Measurements from ENCODE around the gene CCSER2.
"Not testable (repeated sequence)": the region's sequence is repeated elsewhere in the genome, so short reads cannot be mapped to it uniquely, and the experiment has no call there.

CCSER2 gene

DNA sequence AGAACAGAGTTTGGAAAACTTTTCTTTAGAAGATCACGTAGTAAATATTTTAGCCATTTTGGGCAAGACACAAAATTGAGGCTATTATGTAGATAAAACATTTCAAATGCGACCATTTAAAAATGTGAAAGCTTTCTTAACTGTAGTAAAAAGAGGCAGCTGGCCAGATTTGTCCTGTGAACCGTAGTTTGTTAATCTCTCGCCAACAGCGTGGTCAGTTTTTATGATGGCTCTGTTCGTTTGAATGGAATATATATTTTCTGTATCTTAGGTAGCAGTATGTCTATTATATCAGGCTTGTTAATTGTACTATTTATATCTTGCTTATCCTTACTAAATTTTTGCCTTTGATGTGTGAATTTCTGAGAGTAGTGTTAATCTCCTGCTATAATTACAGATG lies 124.9 kb downstream of the CCSER2 start:
- ATAC-seq (no peak), DNase-seq (no peak)

DNA sequence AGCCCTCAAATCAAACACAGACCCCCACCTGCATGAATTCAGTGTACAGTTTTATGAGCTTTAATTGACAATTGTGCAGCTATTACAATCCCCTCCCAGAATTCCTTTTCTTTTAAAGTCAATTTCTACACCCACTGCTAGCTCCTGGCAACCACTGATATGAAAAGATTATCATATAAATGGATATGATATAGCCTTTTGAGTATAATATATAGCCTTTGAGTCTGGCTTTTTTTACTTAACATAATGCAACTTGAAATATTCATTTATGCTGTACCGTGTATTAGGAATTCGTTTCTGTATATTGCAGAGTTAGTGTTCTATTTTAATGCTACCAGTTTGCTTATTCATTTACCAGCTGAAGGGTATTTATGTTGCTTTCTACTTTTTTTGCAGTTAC lies 127.7 kb downstream of the CCSER2 start:
- DNase-seq (no peak), ATAC-seq (no peak)

DNA sequence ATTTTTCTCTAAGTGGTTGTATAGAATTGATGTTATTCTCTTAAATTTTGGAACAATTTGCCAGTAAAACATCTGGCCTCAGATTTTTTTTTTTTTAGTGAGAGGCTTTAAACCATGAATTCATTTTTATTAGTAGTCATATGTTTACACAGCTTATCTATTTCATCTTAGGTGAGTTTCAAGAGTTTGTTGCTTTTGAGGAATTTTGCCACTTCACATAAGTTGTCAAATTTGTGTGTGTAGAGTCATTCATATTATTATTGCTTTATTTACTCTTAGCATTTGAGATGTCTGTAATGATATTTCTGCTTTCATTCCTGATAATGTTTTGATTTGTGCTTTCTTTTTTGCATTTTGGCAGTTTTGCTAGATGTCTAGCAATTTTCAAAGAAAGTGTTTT lies 132.1 kb downstream of the CCSER2 start:
- ATAC-seq (no peak), DNase-seq (no peak)

DNA sequence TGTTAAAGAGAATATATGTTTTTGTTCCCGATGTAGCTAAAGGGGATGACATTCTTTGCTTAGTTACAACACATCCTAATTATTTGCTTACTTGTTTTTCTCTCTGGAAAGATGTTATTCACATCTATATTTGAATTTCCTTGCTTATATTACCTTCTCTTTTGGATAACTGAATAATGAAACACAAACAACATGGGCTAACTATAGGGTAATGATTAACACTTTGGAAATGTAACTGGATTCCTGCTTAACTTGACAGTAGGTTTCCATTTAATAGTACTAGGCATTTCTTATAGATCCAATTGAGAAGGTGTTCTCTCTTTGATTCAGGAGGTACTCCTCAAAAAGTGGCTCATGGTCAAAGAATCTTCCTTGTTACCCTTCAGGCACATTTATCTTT lies 141.1 kb downstream of the CCSER2 start:
- ATAC-seq (no peak), DNase-seq (no peak)

DNA sequence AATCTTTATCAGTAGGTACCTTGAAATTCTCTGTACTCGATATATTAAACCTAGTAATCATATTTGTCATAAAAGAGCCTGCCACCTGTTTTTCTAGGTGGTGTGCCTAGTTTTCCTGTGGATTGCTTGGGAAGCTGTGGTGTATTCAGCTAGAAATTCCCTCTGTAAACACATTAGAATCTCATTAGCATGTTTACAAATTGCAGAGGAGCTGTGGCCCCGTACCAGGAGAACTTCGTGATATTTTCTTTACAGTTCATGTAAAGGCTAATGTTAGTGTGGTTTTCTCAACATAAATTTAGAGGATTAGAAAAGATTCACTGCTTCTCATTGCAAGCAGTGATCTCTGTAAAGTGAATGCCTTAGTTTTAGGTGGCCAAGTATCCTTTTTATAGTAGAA lies 144.7 kb downstream of the CCSER2 start:
- DNase-seq (no peak), ATAC-seq (no peak)

DNA sequence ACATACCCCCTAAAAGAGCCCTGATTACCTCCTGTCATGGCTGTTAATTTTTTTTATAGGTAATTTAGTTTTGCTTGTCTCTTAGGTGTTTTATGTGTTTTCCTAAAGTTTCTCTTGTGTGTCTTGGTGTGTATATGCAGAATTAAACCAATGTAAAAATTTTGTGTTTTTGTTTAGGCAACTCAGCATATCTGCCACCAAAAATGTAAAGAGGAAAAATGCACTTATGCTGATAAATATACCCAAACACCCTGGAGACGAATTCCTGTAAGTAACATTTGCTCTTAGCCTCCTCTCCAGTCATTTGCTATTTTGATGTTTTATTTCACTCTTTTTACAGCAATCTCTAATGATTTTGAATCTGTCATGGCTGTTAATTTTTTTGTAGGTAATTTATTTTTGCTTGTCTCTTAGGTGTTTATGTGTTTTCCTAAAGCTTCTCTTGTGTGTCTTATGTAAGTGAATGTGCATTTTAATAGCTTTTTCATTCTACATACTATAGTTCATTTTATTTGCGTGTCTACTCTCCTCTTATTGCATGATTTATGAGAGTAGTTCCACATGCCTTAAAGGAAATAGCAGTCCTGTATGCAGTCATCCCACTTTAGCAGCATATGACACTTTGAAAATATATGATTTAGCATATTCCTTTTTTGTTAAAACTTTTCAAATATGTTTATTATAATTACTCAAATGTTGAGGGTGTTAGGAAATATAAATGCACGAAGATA lies 149.2 kb downstream of the CCSER2 start:
- ATAC-seq (no peak), DNase-seq (no peak)

DNA sequence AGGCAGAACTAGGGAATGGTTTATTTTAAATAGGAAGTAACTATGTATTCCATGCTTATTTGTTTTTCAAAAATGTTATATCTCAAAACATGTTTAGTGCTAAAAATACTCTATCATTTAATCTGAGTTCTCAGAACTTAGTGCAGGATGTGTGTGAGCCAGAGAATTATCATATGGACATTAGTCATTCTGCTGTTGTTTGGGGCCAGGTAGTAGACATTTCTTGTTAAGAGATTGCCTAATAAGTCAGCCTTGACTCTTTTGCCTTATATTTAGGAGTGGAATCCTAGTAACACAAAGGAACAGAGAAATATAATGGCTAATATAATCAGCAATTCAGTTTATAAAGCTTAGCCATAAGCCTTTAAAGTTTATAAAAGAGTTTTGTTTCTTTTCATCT lies 149.8 kb downstream of the CCSER2 start:
- ATAC-seq (no peak), DNase-seq (no peak)

DNA sequence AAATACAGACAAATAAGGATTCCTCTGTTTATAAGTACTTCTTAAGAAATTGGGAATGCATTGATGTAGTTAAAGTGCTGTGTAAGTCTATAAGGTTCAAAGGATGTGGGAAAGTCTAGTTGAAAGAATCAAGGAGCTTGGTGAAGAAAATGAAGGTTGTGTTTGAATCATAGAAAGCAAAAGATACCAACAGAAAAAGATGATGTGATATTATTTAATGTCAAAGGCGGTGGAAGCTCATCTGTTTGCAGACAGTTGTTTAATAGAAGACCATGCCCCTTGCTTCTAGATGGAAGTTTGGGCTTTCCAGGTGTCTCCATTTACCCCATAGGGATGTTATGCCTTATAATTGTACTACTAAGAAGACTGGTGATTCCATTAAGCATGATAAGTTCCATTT lies 150.3 kb downstream of the CCSER2 start:
- no peak for ATAC-seq

DNA sequence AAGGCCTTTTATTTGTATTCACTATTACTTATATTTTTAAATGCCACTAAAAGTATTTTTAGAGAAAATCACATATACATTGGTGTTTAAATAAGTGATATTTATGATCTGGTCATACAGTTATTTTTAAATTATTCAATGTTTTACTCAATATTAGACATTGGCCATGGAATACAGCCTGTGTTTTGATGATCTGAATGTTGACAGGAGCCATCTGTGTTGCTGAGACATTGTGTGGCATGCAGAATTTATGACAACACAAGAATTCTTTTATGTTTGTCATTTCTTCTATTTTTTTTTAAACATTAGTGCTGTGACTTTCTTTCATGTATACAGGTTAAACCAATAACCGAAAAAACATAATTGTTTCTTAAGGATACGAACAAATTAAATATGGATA lies 156.2 kb downstream of the CCSER2 start:
- DNase-seq (no peak), ATAC-seq (no peak)

More for the DNA sequence above, 150.3 kb downstream of the CCSER2 start:
- no peak for DNase-seq

DNA sequence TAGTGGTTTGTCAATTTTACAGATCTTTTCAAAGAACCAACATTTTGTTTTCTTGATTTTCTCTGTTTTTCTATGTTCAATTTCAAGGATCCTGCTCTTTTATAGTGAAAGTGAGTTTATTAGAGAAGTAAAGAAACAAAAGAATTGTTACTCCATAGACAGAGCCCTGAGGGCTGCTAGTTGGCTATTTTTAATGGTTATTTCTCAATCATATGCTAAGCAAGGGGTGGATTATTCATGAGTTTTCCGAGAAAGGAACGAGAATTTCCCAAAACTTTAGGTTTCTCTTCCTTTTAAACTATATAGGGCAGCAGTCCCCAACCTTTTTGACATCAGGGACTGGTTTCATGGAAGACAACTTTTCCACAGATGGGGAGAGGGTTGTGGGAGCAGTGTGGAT lies 165.0 kb downstream of the CCSER2 start:
- DNase-seq (no peak), ATAC-seq (no peak)

DNA sequence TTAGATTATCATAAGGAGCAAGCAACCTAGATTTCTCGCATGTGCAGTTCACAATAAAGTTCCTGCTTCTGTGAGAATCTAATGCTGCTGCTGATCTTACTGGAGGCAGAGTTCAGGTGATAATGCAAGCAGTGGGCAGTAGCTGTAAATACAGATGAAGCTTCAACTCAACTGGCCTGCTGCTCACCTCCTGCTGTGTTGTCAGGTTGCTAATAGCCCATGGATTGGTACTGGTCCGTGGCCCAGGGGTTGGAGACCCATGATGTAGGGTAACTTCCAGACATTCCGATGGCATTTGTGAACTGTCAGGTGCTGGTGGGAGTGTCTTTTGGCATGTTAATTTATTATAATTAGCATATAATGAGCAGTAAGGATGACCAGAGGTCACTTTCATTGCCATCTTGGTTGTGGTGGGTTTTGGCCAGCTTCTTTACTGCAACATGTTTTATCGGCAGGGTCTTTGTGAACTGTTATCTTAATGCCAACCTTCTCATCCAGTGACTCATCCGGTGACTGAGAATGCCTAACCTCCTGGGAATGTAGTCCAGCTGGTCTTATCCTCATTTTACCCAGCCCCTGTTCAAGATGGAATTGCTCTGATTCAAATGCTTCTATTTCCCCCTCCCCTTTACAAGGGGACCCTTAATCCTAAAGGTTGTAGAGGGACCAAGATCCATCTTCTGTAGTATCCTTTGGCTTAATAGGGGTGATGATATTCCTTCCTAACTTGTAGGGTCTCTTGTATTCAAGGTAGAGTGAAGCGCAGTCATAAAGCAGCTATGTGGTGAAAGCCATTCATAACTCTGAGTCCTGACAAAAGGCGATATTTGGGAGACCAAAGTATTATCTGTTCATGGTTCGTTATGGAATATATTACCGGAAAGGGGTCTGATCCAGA lies 165.8 kb downstream of the CCSER2 start:
- DNase-seq: no peak
- ATAC-seq: no peak

DNA sequence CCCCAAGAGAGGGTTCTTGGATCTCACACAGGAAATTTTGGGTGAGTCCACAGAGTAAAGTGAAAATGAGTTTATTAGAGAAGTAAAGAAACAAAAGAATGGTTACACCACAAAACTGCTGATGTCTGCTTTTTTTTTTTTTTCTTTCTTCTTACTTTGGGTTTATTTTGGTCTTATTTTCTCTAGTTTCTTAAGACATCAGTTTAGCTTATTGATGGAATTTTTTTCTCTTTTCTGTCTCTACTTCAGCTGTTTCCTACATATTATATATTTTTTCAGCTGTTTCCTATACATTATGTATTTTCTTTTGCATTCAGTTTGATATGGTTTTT lies 166.4 kb downstream of the CCSER2 start:
- DNase-seq (no peak), ATAC-seq (no peak)

DNA sequence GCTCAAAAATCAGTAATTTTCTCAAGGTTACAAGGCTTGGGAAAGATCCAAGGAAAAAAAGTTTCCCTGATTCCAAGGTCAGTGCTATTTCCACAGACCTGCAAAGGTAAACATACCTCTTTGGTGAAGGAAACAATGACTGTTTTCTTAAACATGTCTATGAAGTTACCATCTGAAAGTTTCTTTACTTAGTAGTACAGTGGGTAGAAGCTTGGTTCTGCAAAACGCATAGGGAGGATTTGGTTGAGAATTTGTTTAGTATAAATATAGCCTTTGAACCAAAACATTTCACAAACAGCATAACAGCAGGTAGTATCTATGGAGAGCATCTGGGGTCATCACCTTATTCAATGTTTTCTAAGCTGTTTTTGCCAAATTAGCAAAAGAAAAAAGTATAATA lies 169.6 kb downstream of the CCSER2 start:
- no peak for ATAC-seq
- DNase-seq: no peak

DNA sequence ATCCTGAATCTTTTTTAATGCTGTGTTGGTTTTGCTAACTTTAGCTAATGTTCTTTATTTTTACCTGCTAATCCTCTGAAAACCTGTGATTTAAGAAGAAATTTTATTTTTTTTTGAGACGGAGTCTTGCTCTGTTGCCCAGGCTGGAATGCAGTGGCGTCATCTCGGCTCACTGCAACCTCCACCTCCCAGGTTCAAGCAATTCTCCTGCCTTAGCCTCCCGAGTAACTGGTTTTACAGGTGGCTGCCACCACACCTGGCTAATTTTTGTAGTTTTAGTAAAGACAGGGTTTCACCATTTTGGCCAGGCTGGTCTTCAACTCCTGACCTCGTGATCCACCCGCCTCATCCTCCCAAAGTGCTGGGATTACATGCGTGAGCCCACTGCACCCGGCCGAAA lies 170.7 kb downstream of the CCSER2 start:
- ATAC-seq, DNase-seq: not testable (repeated sequence)

DNA sequence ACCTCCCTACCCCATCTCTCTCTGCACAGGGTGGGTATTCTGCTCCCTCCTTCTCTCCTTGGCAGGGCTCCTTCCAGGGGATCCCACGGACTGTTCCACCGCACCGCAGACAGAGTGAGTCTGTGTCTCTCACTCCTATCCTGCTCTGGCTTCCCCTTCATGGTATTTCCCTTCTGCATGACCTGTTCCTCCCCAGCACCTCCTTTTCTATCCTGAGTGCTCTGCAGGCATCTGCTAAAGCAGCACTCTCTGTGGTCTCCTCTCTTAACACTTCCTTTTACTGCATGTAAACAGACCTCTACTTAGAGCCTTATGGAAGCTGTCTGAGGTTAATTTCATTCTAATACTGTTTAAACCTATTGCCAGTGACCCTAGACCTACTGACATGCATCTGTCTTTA lies 171.5 kb downstream of the CCSER2 start:
- DNase-seq: no peak
- peak; percentile 32 for ATAC-seq

DNA sequence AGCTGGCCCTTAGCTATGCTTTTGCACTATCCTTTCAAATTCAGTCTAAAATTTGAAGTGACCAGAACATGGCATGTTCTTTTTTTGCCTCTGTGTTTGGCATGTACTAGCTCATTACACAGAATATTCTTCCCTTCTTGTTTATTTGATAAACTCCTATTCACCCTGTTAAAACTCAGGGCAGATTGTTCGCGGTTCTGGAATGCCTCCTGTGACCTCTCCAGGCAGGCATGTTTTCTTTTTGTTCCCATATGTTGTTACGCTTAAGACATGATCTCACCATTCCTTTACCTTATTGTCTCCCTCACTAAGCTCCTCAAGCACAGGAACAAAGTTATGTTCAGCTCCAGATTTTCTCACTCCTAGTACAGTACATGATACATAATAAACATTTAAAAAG lies 181.7 kb downstream of the CCSER2 start:
- DNase-seq (no peak), ATAC-seq (no peak)

DNA sequence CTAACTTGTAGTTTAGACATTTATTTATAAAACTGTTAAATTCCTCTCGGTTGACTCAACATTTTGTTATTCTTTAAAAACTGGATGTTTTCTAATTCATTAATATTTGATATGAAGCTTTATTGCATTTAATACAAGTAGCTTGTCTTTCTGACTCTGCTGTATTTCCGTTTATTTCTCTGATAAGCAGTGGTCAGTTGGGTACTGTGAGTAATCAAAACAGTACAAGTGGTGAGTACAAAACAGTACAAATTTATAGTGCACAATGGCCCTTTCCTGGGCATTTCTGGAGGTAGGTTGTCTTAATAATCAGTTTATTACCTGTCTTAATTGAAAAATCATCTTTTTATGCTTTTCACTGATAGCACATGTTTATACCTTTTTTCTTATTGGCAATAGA lies 182.7 kb downstream of the CCSER2 start:
- no peak for DNase-seq
- ATAC-seq: no peak

DNA sequence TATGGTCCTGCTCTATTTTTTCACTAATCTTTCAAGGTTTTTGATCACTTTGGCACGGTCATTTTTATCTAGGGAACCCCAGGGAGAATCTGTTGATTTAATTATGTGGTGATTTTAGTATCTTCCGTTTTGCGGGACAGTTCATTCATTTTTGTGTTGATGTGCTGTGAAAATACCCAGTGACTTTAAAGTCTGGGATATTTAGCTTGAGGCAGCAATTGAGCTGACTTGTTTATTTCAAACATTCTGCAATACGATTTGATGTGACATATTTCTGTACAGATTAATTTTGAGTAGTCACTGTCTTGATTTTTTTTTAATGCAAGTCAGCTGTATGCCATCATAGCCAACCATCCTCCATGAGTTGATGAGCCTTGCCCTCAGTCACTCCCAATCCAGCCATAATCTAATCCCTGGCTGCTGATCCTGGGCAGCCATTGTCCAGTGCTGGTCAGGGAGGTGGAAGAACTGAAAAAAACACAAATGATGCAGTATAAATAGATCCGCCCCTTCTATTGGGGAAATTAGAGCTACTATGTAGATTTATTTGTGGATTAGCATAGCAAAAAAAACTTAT lies 183.4 kb downstream of the CCSER2 start:
- DNase-seq (no peak), ATAC-seq (no peak)

DNA sequence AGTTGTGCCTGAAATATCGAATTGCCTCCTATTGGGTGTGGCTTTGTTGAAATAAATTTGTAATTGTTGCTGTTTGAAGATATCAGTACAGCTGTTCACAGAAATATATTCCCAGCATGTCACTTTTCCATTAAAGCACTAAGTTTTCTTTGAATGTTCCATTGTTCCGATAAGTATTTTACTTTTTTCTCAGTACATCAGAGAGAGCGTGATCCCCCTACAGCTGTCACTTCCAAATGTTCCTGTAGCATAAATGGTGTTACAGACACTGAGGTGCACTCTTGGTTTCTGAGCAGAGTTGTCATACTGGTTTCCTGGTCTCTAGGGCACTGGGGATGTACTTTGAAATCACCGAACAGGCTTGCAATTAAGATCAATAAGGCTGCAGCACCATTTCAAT lies 189.2 kb downstream of the CCSER2 start:
- no peak for DNase-seq
- ATAC-seq: no peak

DNA sequence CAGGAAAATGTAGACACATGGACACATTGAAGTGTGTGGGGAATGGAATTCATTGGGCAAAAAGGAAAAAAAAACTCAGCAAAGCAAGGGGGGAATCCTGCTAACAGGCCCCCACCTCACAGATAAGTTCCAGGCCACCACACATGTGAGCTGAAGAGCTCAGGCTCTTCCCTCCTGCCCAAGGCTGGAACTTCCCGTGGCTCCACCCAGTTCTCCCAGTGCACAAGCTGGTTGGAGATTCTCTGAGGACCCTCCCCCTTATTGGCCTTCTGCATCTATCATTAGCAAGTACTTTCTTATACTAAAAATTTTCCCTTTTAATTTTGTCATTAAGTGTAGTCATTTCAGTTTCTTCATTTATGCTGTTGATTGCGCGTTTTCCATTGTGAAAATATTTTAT lies 190.8 kb downstream of the CCSER2 start:
- no peak for ATAC-seq

DNA sequence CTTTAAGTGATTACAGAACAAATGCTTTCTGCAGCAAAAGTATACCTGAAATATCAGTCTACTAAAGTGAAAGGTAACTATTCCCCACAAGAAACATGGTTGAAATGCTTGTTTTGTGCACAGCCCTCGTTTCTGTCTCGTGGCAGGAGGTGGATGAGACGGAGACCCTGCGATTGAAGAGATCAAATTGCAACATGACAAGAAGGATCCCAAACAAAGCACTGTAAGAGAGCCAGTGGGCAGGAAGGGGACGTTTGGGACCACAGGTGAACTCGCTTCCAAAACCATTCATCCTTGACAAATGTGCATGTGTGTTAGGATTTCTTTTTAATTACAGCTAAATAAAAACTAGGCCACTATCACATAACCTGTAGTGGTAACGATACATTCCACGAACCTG lies 192.6 kb downstream of the CCSER2 start:
- DNase-seq: no peak
- no peak for ATAC-seq

More for the DNA sequence above, 190.8 kb downstream of the CCSER2 start:
- no peak for DNase-seq

DNA sequence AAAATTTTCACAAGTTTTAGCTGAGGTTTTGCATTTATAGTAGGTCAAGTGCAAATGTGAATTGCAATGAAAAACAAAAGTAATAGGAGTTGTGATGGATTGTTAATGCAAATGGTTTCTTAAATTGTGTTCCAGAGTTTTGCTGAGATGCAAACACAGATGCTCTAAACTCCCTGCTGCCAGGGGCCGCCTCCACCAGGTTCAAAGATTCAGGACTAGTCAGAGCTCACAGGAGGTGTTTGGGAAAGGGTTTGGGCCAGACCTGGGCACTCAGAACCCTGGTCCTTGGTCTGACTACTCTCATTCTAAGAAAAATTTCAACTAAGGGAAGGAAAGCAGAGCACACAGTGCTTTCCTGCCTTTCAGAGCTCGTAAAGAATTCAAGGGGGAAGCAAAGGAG lies 193.1 kb downstream of the CCSER2 start:
- DNase-seq (no peak), ATAC-seq (no peak)

Data from stimulated activated naive CD8-positive, alpha-beta T cell treated with anti-CD3 and anti-CD28 coated beads, Interleukin-15, Interleukin-2, amounts not matched to agents 100 U/mL and 50 U/mL, for 24 hours (primary cell).